H1 (cell line): ENCODE measurements around the gene DRAXIN. TPM values are rescaled to one million over a fixed set of nuclear protein-coding genes. Genes with fewer than 3 reads are reported as not detected.

Source experiments
- CTCF ChIA-PET: fragments of 300-600 bp; sonication (Branson Sonifier 250); formaldehyde crosslinking; loops from one replicate; lab custom pipeline; 2021; ENCODE audit not compliant: partially characterized antibody; lab: Charles Lee
- POLR2A ChIA-PET: fragments of 300-600 bp; sonication (Branson Sonifier 250); formaldehyde crosslinking; loops from one replicate; lab custom pipeline; 2021; ENCODE audit warnings: inconsistent platforms; ENCODE audit not compliant: partially characterized antibody; lab: Charles Lee
- DNase-seq, 2 experiments: peaks; one replicate each; pipeline versions ENCODE4 v3.0.0 to v3.0.0-alpha.2; 2010 to 2022; ENCODE audit warnings: low spot score in 2 of 2, low read depth in 1 of 2, mixed read lengths in 1 of 2
- FAIRE-seq: peaks from 2 replicates; lab custom pipeline; 2011; peaks lifted over from hg19 to GRCh38; lab: Jason Lieb, UNC
- H2AFZ ChIP-seq: 2 replicates; pipeline ENCODE4 v1.8.1; 2012; ENCODE audit warnings: low read length, inconsistent platforms
- H2AK5ac ChIP-seq: 2 replicates; pipeline ENCODE4 v1.6.1; 2013; ENCODE audit warnings: low read depth, low read length
- H2BK120ac ChIP-seq: replicated peaks from 2 replicates; pipeline ENCODE3; 2013; ENCODE audit warnings: low read depth, low read length, inconsistent platforms
- H2BK12ac ChIP-seq: 2 replicates; pipeline ENCODE4 v1.6.1; 2013; ENCODE audit warnings: low read depth, low read length
- H2BK15ac ChIP-seq: 2 replicates; pipeline ENCODE4 v1.6.1; 2013; ENCODE audit warnings: low read length
- H2BK20ac ChIP-seq: 2 replicates; pipeline ENCODE4 v1.6.1; 2013; ENCODE audit warnings: low read length
- H2BK5ac ChIP-seq: 2 replicates; pipeline ENCODE4 v1.6.1; 2013; ENCODE audit warnings: low read depth, low read length
- H3K14ac ChIP-seq: 2 replicates; pipeline ENCODE4 v1.6.1; 2013; ENCODE audit warnings: inconsistent platforms; ENCODE audit not compliant: insufficient read length
- H3K18ac ChIP-seq: 2 replicates; pipeline ENCODE4 v1.6.1; 2013; ENCODE audit warnings: low read length; ENCODE audit errors: extremely low read depth
- H3K23ac ChIP-seq: 2 replicates; pipeline ENCODE4 v1.6.1; 2013; ENCODE audit warnings: inconsistent platforms; ENCODE audit not compliant: insufficient read length
- H3K23me2 ChIP-seq: 2 replicates; pipeline ENCODE4 v1.6.1; 2013; ENCODE audit warnings: low read depth, low read length
- H3K27ac ChIP-seq: 2 replicates; pipeline ENCODE4 v1.6.1; 2011; ENCODE audit warnings: low read depth, low read length, inconsistent platforms
- H3K27me3 ChIP-seq, 4 experiments: replicated peaks in 1 of 4; 1 replicate in 1 of 4; 2 replicates in 3 of 4; pipeline versions ENCODE4 v1.6.1 to v1.8.1; 2011 to 2013; ENCODE audit warnings: low read length in 3 of 4, mild to moderate bottlenecking in 3 of 4, inconsistent platforms in 2 of 4, mixed read lengths in 2 of 4, moderate library complexity in 1 of 4; ENCODE audit not compliant: control insufficient read depth in 3 of 4, insufficient read depth in 3 of 4; ENCODE audit errors: extremely low read depth in 1 of 4
- H3K36me3 ChIP-seq, 4 experiments: 2 replicates each; pipeline versions ENCODE4 v1.6.1 to v1.8.1; 2011 to 2013; ENCODE audit warnings: mild to moderate bottlenecking in 4 of 4, low read length in 3 of 4, moderate library complexity in 2 of 4, control low read depth in 1 of 4, inconsistent platforms in 1 of 4; ENCODE audit not compliant: insufficient read depth in 4 of 4, control insufficient read depth in 2 of 4
- H3K4ac ChIP-seq: replicated peaks from 2 replicates; pipeline ENCODE3; 2013; ENCODE audit warnings: low read length, low read depth, mixed read lengths, inconsistent platforms; ENCODE audit not compliant: insufficient read length
- H3K4me1 ChIP-seq, 4 experiments: replicated peaks in 1 of 4; 1 replicate in 1 of 4; 2 replicates in 3 of 4; pipeline versions ENCODE4 v1.6.1 to v1.8.1; 2011 to 2013; ENCODE audit warnings: low read length in 3 of 4, inconsistent platforms in 2 of 4, mixed read lengths in 1 of 4; ENCODE audit not compliant: insufficient read depth in 4 of 4, control insufficient read depth in 3 of 4
- H3K4me2 ChIP-seq, 2 experiments: 2 replicates each; pipeline versions ENCODE4 v1.6.1 to v1.8.1; 2011 to 2013; ENCODE audit warnings: low read depth in 2 of 2, low read length in 2 of 2, control low read depth in 1 of 2, inconsistent platforms in 1 of 2, mild to moderate bottlenecking in 1 of 2; ENCODE audit not compliant: insufficient read depth in 1 of 2
- H3K4me3 ChIP-seq, 4 experiments: fragments of 200-600, 300-600 bp in 1 of 4; sonication (generic), shearing (Covaris generic), sonication (Bioruptor Twin) in 1 of 4; 2 replicates each; pipeline versions ENCODE4 v1.5.1 to v1.8.1; 2011 to 2016; ENCODE audit warnings: low read length in 4 of 4, low read depth in 3 of 4, control low read depth in 2 of 4, inconsistent platforms in 2 of 4, mild to moderate bottlenecking in 2 of 4, mixed read lengths in 1 of 4, moderate library complexity in 1 of 4; ENCODE audit not compliant: insufficient read depth in 2 of 4; ENCODE audit errors: extremely low read depth in 1 of 4
- H3K56ac ChIP-seq: replicated peaks from 2 replicates; pipeline ENCODE3; 2013; ENCODE audit warnings: low read depth, mild to moderate bottlenecking, mixed read lengths, low read length, inconsistent platforms; ENCODE audit not compliant: insufficient read length
- H3K79me1 ChIP-seq: 2 replicates; pipeline ENCODE4 v1.6.1; 2013; ENCODE audit warnings: low read depth, low read length, control low read depth
- H3K79me2 ChIP-seq, 2 experiments: 2 replicates each; pipeline versions ENCODE4 v1.6.1 to v1.8.1; 2012 to 2013; ENCODE audit warnings: low read length in 2 of 2, mild to moderate bottlenecking in 2 of 2, inconsistent platforms in 1 of 2; ENCODE audit not compliant: insufficient read depth in 2 of 2, control insufficient read depth in 1 of 2
- H3K9ac ChIP-seq, 4 experiments: replicated peaks in 1 of 4; 1 replicate in 1 of 4; 2 replicates in 3 of 4; pipeline versions ENCODE4 v1.6.1 to v1.8.1; 2011 to 2013; ENCODE audit warnings: low read depth in 3 of 4, low read length in 3 of 4, control low read depth in 2 of 4, mild to moderate bottlenecking in 2 of 4, moderate library complexity in 2 of 4, inconsistent platforms in 1 of 4; ENCODE audit errors: extremely low read depth in 1 of 4
- H3K9me3 ChIP-seq, 2 experiments: 2 replicates each; pipeline versions ENCODE4 v1.6.1 to v1.8.1; 2012 to 2013; ENCODE audit warnings: mild to moderate bottlenecking in 2 of 2, moderate library complexity in 2 of 2, control low read depth in 1 of 2, inconsistent platforms in 1 of 2, low read depth in 1 of 2, low read length in 1 of 2, mixed read lengths in 1 of 2; ENCODE audit not compliant: insufficient read depth in 2 of 2
- H4K20me1 ChIP-seq, 2 experiments: replicated peaks in 1 of 2; 2 replicates each; pipeline versions ENCODE3 to v1.8.1; 2011 to 2013; ENCODE audit warnings: inconsistent platforms in 2 of 2, low read length in 2 of 2, mild to moderate bottlenecking in 1 of 2; ENCODE audit not compliant: insufficient read depth in 2 of 2, control insufficient read depth in 1 of 2
- H4K5ac ChIP-seq: 2 replicates; pipeline ENCODE4 v1.6.1; 2013; ENCODE audit warnings: low read length, low read depth, mixed read lengths, inconsistent platforms; ENCODE audit not compliant: insufficient read length
- H4K8ac ChIP-seq: 2 replicates; pipeline ENCODE4 v1.8.0; 2013; ENCODE audit warnings: mild to moderate bottlenecking, moderate library complexity, low read length, inconsistent platforms; ENCODE audit not compliant: insufficient read depth; ENCODE audit errors: extremely low read depth
- H4K91ac ChIP-seq: replicated peaks from 2 replicates; pipeline ENCODE3; 2013; ENCODE audit warnings: low read length, mixed read lengths, inconsistent platforms; ENCODE audit not compliant: insufficient read length
- BRCA1 ChIP-seq: IDR thresholded peaks from 2 replicates; pipeline ENCODE4 v1.6.1; 2012; ENCODE audit warnings: low read depth, low read length, improper control_type of control experiment
- CHD2 ChIP-seq: IDR thresholded peaks from 2 replicates; pipeline ENCODE4 v1.6.1; 2012; ENCODE audit warnings: low read length, improper control_type of control experiment
- CTBP2 ChIP-seq: IDR thresholded peaks from 2 replicates; pipeline ENCODE4 v1.7.0; 2011; ENCODE audit warnings: borderline replicate concordance, mild to moderate bottlenecking, moderate library complexity, mixed read lengths, low read length; ENCODE audit not compliant: insufficient read depth, insufficient read length
- EGR1 ChIP-seq: IDR thresholded peaks from 2 replicates; pipeline ENCODE4 v1.6.1; 2011; ENCODE audit warnings: low read depth, low read length, borderline replicate concordance
- FOSL1 ChIP-seq: IDR thresholded peaks from 2 replicates; pipeline ENCODE4 v1.6.1; 2011; ENCODE audit warnings: mild to moderate bottlenecking, low read depth, low read length, moderate library complexity; ENCODE audit not compliant: insufficient read depth
- GABPA ChIP-seq: IDR thresholded peaks from 2 replicates; pipeline ENCODE4 v1.6.1; 2011; ENCODE audit warnings: mild to moderate bottlenecking, low read length, moderate library complexity, borderline replicate concordance; ENCODE audit not compliant: insufficient read depth
- GTF2F1 ChIP-seq: IDR thresholded peaks from 2 replicates; pipeline ENCODE4 v1.6.1; 2012; ENCODE audit warnings: low read depth, low read length, improper control_type of control experiment, borderline replicate concordance
- NANOG ChIP-seq: IDR thresholded peaks from 2 replicates; pipeline ENCODE4 v1.6.1; 2011; ENCODE audit warnings: low read length, low read depth, mild to moderate bottlenecking, inconsistent platforms; ENCODE audit not compliant: insufficient read depth, poor library complexity, severe bottlenecking
- SIRT6 ChIP-seq: IDR thresholded peaks from one replicate; pipeline ENCODE4 v1.7.1; 2012; ENCODE audit warnings: low read length, inconsistent platforms
- SRF ChIP-seq: IDR thresholded peaks from 2 replicates; pipeline ENCODE4 v1.6.1; 2011; ENCODE audit warnings: mild to moderate bottlenecking, low read depth, low read length, moderate library complexity
- SUZ12 ChIP-seq: fragments of 200-600 bp; sonication (generic); IDR thresholded peaks from 2 replicates; pipeline ENCODE4 v1.6.1; 2012; ENCODE audit warnings: mild to moderate bottlenecking, inconsistent platforms, low read length, moderate library complexity, mixed read lengths
- TBP ChIP-seq: IDR thresholded peaks from 2 replicates; pipeline ENCODE4 v1.6.1; 2011; ENCODE audit warnings: low read depth, low read length, improper control_type of control experiment
- ZNF274 ChIP-seq: IDR thresholded peaks from 2 replicates; pipeline ENCODE4 v1.7.0; 2012; ENCODE audit warnings: low read length, borderline replicate concordance; ENCODE audit errors: extremely low read depth
- WGBS, 2 experiments: shearing (Covaris generic) in 1 of 2; methylation state at CpG; one replicate each; pipeline versions ENCODE4 v1.1.6 to v1.1.7; 2013 to 2015; ENCODE audit warnings: low lambda C conversion rate in 2 of 2, mixed read lengths in 2 of 2, inconsistent platforms in 1 of 2, low coverage in 1 of 2, missing lambda C conversion rate in 1 of 2; ENCODE audit not compliant: insufficient replicate concordance in 2 of 2, insufficient coverage in 1 of 2, insufficient read length in 1 of 2; ENCODE audit errors: extremely low coverage in 1 of 2, missing lambda C conversion rate in 1 of 2; 5-methylcytosine and 5-hydroxymethylcytosine counted together
- polyA plus RNA-seq, 7 experiments: library from polyadenylated mRNA; depleted of rRNA in 3 of 7; stranded (reverse) in 5 of 7; unstranded in 2 of 7; fragments of >200 nt in 5 of 7; fragments of 200-250 nt in 2 of 7; gene quantifications; 1 replicate in 5 of 7; 2 replicates in 1 of 7; 4 replicates in 1 of 7; pipeline versions ENCODE4 v1.2.1 to v1.2.3, GENCODE V29; 2011 to 2013; ENCODE audit warnings: missing spikeins in 2 of 7, mixed read lengths in 2 of 7
- total RNA-seq: library from RNA; stranded (reverse); fragmentation: NEBNext Ultra II Directional; extraction: Animal tissue kit (Norgen Biotek cat#: 25700); gene quantifications from 2 replicates; pipeline ENCODE4 v1.2.1, GENCODE V29; 2021

Gene DRAXIN
- total and polyA plus RNA-seq, 2 of the 8 experiments (the other 6 are each of a cell fraction or from before 2014, with no cell fraction given), result 4.6 to 17.6 TPM

DNA sequence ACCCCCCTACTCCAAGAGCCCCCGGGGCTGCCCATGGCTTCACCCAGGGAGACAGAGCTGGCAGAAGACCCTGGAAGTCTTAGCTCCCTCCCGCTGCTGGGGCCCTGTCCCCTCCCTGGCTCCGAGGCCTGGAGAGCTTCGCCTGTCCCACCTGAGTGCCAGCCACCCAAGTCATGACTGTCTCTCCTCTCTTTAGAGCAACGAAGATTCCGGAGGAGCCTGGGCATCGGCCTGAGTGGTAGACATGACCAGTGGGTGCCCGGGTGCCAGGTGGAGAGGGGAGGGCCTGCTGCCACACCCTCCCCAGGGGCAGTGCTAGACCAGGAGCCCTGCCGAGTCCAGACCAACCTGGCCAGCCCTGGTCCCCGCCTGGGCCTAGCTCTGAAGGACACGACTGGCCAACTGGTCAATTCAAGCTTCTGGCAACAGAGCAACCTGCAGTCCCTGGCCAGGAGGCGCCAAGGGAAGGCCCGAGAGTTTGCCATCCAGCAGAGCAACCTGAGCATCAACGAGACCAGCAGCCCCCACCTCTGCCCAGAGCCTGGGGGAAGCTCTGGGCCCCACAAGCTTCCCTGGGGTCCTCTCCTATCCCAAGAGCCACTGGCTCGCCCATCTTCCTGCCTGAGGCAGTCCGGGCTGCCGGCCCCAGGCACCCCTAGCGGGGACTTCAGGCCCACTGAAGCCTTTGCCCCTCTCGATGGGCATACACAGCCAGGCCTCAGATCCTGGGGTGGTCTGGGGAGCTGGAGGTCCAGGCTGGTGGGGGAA, 74.3 kb downstream of the DRAXIN start:
- Histone ChIP-seq H3K18ac (no peak overlapping the region), H4K8ac (no peak overlapping the region), H3K14ac (no peak overlapping the region), H2BK15ac (no peak overlapping the region), H3K4me3 (no peak overlapping the region), H2BK12ac (no peak overlapping the region), H3K27me3 (peaks cover 7 to 33% (median 23%) of the 10 kb centered on the region in 4 experiments), H2AK5ac (no peak overlapping the region), H3K79me1 (no peaks in the 10 kb centered on the region), H3K79me2 (no peaks in the 10 kb centered on the region), H2BK5ac (no peak overlapping the region), H2AFZ (no peak overlapping the region), H3K23ac (no peak overlapping the region), H3K9ac (no peak overlapping the region), H2BK120ac (no peak overlapping the region), H3K9me3 (peaks cover 0 to 5% of the 10 kb centered on the region in 2 experiments; a peak in 1 of 4 replicates), H3K4me2 (no peak overlapping the region), H3K4ac (no peak overlapping the region), H3K36me3 (no peaks in the 10 kb centered on the region), H3K56ac (no peak overlapping the region), H3K23me2 (peaks cover 3% of the 10 kb centered on the region; the same call in 1 of the 2 replicates), H3K27ac (no peak overlapping the region), H3K4me1 (peaks cover 0 to 16% (median 10%) of the 10 kb centered on the region in 4 experiments; a peak in 6 of 7 replicates), H4K5ac (no peak overlapping the region), H2BK20ac (no peak overlapping the region), H4K91ac (no peak overlapping the region), H4K20me1 (no peaks in the 10 kb centered on the region)
- 85% methylated on average over 16 of the region's 19 CpGs; no CpG with 5 or more reads in 1 of the 2 experiments for WGBS, 2 experiments
- FAIRE-seq (no peak), DNase-seq (no peak)
- ChIA-PET POLR2A (interaction anchor here (0.6 to 4.3 kb wide), 3 partner anchors 13 to 125 kb away, joined by 3 to 21 read pairs (median 3); no protein-coding TSS in a partner anchor), CTCF (interaction anchor here (0.5 to 3.4 kb wide), 5 partner anchors 14 to 57 kb away, joined by 3 to 21 read pairs (median 8); no protein-coding TSS in a partner anchor)
- TF ChIP-seq GABPA (no peak), BRCA1 (no peak), NANOG (no peak), SRF (no peak), ZNF274 (no peak), CTBP2 (no peak), CHD2 (no peak), SUZ12 (no peak), EGR1 (no peak), FOSL1 (no peak), GTF2F1 (no peak), TBP (no peak), SIRT6 (no peak)
